GM19463 (cell line): ENCODE measurements around the gene DSCAML1.

Source experiments
- ATAC-seq: cut with Tn5 transposase; IDR thresholded peaks from one replicate; pipeline ENCODE4 v1.9.1; 2021; ENCODE audit warnings: mild to moderate bottlenecking, moderate library complexity; ENCODE audit not compliant: unreplicated experiment

DSCAML1 gene

DNA sequence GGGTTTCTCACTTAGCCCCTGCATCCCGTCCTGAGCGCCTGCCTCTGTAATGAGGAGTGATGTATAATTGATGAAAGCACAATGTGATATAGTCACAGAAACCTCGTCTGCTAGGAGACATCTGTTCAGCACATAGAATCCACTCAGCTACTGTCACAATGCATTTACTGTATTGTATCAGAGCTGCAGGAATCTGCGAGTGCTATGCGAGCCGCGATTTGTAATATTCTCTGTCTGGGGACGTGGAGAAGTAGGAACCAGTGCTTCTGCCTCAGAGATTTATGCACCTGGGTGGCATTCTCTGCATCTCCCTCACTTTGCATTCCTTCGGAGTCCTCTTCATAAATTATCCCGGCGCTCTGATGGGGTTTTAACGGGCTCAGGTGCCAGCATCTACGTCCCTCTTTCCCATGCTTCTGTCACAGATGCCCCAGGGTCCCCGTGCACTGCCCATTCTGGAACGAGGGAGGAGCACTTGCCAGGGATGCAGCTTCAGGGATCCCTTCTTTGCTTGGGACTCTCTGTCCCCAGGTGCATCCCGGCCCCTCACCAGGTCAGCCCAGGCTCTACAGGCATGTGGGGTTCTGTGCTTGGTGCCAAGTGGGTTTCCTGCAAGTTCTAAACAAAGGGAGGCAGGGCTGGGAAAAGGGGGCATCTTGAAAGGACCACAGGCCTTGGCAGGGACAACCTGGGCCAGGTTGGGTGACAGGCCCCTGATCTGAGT is 205.5 kb downstream of the DSCAML1 start:
- no peak for ATAC-seq

DNA sequence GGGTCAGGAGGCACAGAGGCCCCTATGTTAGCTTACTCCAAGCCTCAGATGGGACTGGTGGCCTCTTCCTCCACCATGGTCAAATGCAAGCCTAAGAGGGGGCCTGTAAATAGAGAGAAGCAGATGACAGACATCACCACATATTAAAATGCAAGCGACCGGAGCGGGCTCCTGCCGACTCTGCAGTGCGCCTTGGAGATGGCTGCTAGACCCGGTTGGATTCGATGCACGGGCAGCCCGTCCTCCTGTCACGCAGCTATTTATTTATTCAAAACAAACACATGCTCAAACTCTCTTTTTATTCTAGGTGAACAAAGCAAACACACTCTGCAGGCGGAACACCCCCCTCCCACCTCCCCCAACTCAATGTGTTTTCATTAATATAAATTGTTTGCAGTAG is 208.0 kb downstream of the DSCAML1 start:
- no peak for ATAC-seq

DNA sequence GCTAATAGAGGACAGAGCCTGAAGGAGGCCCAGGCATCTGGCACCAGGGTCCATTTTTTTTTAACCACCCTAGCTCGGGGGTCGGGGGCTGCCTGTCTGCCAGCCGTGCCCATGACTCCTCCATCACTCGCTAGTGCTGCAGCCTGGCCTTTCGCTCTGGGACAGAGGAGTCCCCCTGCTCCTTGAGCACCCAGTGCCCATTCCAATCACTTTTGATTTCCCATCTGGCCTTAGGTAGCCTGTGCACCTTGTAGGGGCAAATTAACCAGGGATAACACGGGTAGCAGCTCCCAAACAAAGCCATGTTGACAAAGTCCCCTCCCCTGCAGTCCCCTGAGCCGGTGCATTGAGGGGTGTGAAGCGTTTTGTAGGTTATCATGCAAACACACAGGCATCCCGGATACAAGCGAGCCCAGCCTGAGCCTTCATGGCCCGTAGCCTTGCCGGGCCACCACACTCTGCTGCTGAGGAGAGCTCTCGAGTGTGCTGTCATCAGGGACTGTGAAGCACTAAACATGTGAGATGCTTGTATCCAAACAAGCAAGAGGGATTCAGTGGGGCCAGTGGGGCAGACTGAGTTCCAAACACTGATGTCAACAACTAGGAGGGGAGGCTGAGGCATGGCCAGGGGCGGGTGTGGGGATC is 208.7 kb downstream of the DSCAML1 start:
- ATAC-seq: no peak

DNA sequence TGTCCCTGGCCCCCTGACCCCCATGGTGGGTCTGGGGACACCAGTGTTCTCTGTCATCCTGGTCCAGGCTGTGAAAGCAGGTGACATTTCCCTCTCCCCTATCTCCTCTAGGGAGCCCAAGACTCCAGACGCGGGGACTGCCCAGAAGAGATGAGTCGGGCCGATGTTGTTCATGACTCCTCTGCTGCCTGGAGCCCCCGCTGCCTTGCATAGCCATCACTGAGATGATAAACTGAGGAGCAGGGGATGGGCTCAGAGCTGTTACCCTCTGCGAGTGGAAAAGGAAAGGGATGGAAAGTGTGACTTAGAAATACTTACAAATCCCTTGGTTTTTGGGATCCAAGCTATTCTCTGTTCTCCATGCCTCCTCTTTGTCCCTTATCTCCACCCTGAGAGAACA is 209.6 kb downstream of the DSCAML1 start:
- ATAC-seq: no peak

- no peak for ATAC-seq
Observed at GRCh38 chr11:117586392-117586791, 210.6 kb downstream of the DSCAML1 start.

DNA sequence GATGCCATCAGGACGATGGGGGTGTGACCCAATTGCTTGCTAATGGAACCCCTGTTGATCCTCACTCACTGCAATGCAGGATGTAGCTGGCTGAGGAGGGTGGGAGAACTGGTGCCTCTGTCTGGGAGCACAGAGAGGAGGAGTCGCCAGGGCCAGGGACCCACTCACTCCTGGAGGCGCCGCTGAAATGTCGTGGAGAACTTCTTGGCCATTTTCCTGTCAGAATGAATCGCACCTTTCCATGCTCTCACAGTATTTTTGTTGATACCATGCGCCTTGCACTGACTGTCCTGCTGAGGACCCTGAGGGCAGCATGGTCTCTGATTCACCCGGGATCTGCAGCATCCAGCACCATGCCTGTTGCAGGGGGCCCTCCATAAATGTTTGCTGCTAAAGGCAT is 211.4 kb downstream of the DSCAML1 start:
- no peak for ATAC-seq

DNA sequence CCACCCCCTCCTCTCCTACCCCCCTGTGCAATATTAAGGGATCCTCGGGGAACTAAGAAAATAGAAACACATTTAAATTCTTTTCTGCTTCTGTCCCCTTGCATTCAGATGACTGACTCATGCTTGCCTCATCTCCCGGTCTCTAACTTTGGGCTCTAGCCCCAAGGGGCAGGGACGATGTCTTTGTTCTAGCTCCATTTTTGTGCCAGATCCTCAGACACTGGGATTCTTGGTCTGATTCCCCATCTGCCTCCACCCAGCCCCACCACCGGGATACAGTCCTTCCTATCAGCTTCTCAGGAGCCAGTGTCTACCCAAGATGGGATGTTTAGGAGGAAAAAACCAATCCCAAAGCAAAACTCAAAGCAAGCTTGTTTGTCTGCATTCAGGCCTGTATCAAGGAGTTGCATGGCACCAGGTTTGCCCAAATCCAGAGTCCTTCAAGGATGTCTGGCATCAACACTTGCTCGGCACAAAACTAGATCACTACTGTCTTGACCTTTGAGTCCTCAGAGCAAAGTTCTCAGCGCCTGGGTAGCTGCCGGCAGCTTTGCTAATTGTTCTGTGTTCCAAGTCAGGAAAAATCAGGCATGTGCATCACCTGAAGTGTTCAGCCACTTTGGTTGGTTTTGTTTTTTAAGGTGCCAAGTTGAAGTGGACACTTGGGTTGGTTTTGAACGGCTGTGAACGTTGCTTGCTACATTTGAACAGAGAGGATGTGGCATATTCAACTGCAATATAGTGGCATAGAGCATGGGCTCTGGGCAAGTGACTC is 212.8 kb downstream of the DSCAML1 start:
- no peak for ATAC-seq

DNA sequence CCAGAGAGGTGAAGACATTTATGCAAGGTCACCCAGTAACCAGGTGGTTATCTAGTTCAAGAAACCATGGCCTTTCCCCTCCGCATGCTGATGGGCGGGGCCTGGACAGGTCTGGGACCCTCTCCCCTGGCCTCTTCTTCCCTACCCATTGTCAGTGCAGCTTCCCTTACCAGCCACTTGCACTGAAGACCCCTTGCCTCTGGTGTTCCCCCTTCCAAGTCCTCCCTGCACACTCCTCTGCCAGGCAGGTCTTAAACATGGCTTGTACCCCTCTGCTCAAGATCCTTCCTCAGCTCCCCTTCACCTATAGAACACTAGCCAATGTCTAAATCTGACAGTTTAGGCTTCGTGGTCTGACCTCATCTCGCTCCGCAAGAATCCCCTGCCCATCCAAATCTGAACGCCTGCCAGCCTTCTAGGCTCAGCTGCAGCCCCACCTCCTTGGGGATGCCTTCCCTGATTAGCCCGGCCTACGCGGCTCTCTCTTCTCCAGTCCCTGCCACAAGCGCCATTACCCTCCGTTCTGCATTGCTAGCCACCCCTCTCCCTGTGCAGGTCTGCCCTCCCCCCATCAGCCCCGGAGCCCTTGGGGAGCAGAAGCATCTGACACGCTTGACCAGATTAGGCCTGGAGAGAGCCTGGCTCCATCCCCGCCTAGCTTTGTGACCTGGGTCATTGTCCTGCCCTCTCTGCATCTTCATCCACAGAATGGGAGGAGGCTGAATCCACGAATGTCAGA is 213.8 kb downstream of the DSCAML1 start:
- ATAC-seq: no peak

- ATAC-seq: no peak
Observed at GRCh38 chr11:117582433-117582832, 214.6 kb downstream of the DSCAML1 start.

DNA sequence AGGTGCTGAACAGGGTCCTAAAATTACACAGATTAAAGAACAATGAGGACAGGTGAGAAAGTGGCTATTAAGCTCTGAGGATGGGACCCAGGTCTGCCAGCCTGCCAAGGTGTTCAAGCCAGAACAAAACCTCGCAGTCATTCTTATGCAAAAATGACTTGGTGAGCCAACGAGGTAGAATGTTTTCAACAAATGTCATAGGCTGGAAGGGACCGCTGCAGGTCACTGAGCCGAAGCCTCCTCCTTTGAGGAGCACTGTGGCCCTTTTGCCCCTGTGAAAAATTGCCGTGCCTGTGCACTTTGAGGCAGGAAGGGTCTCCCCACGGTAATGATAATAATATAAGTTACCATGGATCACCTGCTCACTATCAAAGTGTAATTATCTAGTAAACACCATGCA is 216.2 kb downstream of the DSCAML1 start:
- no peak for ATAC-seq

DNA sequence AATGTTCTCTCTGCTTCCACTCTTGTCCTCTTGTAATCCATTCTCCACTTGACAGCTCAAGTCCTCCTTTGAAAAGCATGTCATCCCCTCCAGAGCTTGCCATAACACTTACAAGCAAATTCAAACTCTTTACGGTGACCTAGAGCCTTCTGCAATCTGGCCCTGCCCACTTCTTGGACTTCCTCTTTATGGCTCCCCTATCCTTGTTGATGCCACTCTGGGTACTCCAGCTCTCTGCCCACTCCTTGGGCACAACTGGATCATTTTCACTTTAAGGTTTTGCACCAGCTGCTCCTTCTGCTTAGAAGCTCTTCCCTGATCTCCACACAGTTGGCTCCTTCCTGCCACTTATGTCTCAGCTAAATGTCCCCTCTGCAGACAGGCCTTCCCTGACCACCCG is 217.9 kb downstream of the DSCAML1 start:
- ATAC-seq: no peak

DNA sequence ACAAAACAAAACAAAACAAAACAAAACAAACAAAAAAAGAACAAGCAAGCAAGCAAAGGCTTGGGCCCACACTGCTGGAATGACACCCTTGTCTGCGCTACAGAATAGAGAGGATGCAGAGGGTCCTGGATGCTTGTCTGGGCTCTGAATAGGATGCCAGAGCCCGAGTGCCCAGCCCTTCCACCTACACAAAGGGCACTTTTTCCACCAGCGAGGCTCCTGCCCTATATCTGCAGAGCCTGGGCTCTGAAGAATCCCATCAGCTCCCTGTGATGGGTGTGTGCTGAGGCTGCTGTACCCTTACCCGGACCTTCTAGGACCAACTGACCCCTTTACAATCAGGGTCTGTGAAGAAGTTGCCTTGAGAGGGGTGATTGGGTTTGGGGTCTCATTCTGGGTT is 221.2 kb downstream of the DSCAML1 start:
- ATAC-seq: no peak

DNA sequence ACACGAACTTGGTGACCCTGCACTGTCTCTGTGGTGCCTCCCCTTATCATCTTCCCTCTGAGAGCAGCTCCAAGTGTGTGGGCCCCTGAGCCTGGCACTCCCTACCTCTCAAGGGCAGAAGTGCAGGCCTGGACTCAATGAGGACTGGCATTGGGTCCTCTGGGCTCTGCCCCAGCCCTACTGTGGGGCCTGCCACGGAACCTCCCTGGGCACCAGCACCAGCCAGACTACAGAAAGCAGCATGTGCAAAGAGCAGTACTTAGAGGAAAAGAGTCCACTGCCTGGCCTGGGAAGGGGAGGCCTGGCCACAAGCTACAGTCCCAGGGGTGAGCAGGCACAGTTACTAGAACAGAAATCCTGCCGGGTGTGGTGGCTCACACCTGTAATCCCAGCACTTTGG is 222.5 kb downstream of the DSCAML1 start:
- ATAC-seq: no peak

DNA sequence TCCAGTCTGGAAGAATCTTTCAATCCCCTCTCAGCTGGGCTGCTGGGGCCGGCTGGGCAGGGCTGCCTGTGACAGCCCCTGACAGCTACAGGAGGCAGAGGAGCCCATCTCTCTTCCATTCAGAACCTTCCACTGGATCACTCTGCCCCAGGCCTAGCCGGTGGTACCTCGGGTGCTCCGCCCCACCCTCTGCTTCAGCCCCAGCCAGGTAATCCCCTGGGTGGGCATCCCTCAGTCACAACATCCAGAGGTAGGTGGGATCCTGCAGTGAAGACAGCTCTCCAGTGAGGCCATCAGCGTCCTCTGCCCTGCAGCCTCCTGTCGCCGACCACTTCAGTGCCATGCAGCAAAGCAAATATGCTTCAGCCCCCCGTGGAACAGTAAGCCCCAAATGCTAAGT is 223.7 kb downstream of the DSCAML1 start:
- ATAC-seq: no peak

DNA sequence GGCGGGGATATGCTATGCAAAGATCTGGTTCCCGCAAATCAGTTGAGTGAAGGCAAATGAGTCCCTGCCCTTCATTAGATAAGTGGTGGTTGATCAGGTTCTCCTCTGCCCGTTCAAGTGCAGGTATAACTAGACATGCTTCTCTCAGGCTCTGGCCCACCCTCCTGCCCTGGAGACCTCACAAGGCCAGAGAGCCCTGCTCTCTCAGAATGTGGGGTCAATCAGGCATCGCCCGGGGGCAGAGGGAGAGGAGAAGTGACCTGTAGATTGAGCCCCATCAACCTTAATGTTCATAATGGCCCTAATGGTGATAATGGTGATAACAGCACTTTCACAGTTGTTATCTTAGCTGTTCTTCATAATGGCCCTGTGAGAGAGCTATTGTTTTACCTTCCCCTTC is 224.3 kb downstream of the DSCAML1 start:
- no peak for ATAC-seq

DNA sequence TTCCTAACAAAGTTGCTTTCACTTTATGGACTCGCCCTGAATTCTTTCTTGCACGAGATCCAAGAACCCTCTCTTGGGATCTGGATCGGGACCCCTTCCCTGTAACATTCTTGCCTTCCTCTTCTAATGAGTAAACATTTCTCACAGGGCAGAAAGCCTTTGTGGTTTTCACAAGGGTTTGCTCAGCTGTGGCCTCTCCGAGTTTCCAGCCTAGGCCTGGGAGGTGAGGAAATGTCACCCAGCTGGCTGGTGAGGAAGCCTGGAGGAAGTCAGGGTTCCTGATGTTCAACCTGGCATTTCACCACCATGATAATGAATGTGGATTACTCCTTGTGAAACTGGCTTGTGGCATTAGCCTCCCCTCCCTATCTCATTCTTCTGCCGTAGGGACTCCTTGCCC is 224.9 kb downstream of the DSCAML1 start:
- ATAC-seq: no peak

DNA sequence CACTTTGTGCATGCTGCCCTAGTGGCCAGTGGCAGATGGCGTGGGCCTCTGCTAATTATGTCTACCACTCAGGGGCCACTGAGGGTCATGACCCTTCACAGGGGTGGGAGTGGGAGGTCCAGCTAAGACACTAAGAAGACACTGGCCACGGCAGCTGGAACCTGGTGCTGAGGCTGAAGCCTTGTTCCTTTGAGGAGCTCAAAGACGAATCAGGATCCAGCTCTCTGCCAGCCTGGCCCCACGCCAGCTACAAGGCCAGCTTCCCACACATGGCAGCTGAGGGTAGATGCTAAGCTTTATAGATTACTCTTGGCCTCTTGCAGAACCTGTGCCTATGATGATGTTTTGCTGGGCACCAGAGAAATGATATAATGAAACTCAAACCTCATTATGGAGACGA is 226.3 kb downstream of the DSCAML1 start:
- ATAC-seq: no peak

DNA sequence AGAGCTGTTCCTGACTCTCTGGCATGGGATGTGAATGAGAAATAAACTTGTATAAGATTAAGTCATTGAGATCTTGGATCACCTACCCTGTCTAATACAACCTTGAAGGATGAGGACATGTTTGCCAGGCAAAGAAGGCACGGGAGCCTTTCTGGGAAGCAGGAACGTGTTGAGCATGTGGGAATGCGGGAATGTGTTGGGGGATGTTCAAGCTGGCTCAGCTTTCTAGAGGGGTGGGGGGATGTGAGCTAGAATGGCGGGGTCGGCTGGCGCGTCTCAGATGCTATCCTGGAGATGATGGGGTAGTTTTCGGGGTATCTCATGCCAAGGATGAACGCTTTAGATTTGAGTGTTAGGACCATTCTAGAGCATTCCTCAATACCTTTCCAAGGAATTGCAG is 227.1 kb downstream of the DSCAML1 start:
- no peak for ATAC-seq

- ATAC-seq: no peak
Observed at GRCh38 chr11:117565709-117566108, 231.3 kb downstream of the DSCAML1 start.

- no peak for ATAC-seq
Observed at GRCh38 chr11:117564321-117564720, 232.7 kb downstream of the DSCAML1 start.

DNA sequence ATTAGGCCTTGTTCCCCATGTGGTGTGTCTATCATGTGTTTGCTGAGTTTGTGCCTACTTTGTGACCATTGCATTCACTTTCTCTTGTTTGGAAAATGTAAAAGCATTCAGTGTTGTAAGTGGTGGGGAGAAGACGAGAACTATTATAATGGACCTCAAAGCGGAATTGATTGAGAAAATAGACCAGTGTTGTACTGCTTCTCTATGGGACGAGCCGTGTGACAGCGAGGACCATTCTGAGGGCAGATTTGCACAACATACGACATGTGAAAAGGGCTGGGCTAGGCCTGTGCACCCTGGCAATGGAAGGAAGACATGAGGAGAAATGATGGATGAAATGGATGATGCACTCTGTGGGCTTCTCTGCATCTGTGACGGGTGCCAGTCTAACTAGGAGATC is 233.5 kb downstream of the DSCAML1 start:
- no peak for ATAC-seq
